ENCODE results near the gene SBDS. TPM values are rescaled to one million over a fixed set of nuclear protein-coding genes. Genes with fewer than 3 reads are reported as not detected.
"Not testable (repeated sequence)": the region's sequence is repeated elsewhere in the genome, so short reads cannot be mapped to it uniquely, and the experiment has no call there.

SBDS gene
- total RNA-seq, 1 experiment from 2014 or later = 17.5 TPM

GRCh38 chr7:66979013-66979412 lies 16.4 kb downstream of the SBDS start:
- H3K9ac ChIP-seq (ENCODE audit: low read length); H3K36me3 ChIP-seq (ENCODE audit: insufficient read depth, low read length); H3K4me1 ChIP-seq (ENCODE audit: low read length); H3K27me3 ChIP-seq (ENCODE audit: low read length); H3K9me2 ChIP-seq (replicated peaks; ENCODE audit: insufficient read depth, low read length); H3K4me3 ChIP-seq (ENCODE audit: low read length); H3K79me2 ChIP-seq (ENCODE audit: low read length); H3K27ac ChIP-seq (ENCODE audit: low read length); H2AFZ ChIP-seq (ENCODE audit: low read length); H4K20me1 ChIP-seq (ENCODE audit: insufficient read depth, low read depth, low read length); H3K4me2 ChIP-seq (ENCODE audit: low read depth, low read length, poor library complexity, severe bottlenecking); DNase-seq; H3K9me3 ChIP-seq (ENCODE audit: low read length): not testable (repeated sequence)

- H3K9ac ChIP-seq (ENCODE audit: low read length); H3K4me1 ChIP-seq (ENCODE audit: low read length); H3K27me3 ChIP-seq (ENCODE audit: low read length); H4K20me1 ChIP-seq (ENCODE audit: insufficient read depth, low read depth, low read length); DNase-seq; H3K9me2 ChIP-seq (replicated peaks; ENCODE audit: insufficient read depth, low read length); H3K4me3 ChIP-seq (ENCODE audit: low read length); H3K36me3 ChIP-seq (ENCODE audit: insufficient read depth, low read length); H3K4me2 ChIP-seq (ENCODE audit: low read depth, low read length, poor library complexity, severe bottlenecking); H3K9me3 ChIP-seq (ENCODE audit: low read length); H3K27ac ChIP-seq (ENCODE audit: low read length); H2AFZ ChIP-seq (ENCODE audit: low read length); H3K79me2 ChIP-seq (ENCODE audit: low read length): not testable (repeated sequence)
These were observed 17.1 kb downstream of the SBDS start for GRCh38 chr7:66978312-66978711.

- Histone ChIP-seq H2AFZ (ENCODE audit: low read length) (no peak overlapping the region), H3K9me3 (ENCODE audit: low read length) (peaks cover 2% of the 10 kb centered on the region), H3K79me2 (ENCODE audit: low read length) (no peaks in the 10 kb centered on the region), H3K4me1 (ENCODE audit: low read length) (no peaks in the 10 kb centered on the region), H3K4me3 (ENCODE audit: low read length) (no peak overlapping the region), H3K9me2 (replicated peaks; ENCODE audit: insufficient read depth, low read length) (no peaks in the 10 kb centered on the region), H3K4me2 (ENCODE audit: low read depth, low read length, poor library complexity, severe bottlenecking) (no peak overlapping the region), H3K36me3 (ENCODE audit: insufficient read depth, low read length) (peaks cover 3% of the 10 kb centered on the region; the same call in 1 of the 2 replicates), H3K9ac (ENCODE audit: low read length) (no peak overlapping the region), H3K27ac (ENCODE audit: low read length) (no peak overlapping the region), H4K20me1 (ENCODE audit: insufficient read depth, low read depth, low read length) (no peaks in the 10 kb centered on the region), H3K27me3 (ENCODE audit: low read length) (no peaks in the 10 kb centered on the region)
- no peak for DNase-seq
These were observed 20.3 kb downstream of the SBDS start for GRCh38 chr7:66974986-66975590.

DNA sequence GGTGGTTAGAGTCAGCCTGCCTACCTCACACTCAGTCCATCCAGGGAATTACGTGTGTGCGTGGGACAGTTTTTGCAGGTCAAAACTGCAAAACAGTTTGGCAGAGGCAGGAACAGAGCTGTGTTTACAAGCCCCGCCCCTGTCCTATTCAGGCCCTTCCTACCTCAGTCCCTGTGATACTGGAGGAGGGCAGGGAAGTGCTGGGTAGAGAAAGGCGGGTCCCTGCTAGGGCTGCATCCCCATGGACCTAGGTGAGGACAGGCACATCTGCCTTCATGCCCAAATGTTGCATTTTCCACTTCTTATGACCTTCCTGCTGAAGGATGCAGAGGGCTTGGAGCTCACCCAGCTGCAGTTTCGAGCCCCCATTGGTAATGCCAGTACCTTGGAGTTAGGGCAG lies 25.1 kb downstream of the SBDS start:
- no peak overlapping the region for H3K4me3 ChIP-seq (ENCODE audit: low read length)
- no peaks in the 10 kb centered on the region for H3K36me3 ChIP-seq (ENCODE audit: insufficient read depth, low read length)
- no peaks in the 10 kb centered on the region for H3K27me3 ChIP-seq (ENCODE audit: low read length)
- DNase-seq = no peak
- H4K20me1 ChIP-seq (ENCODE audit: insufficient read depth, low read depth, low read length) = no peaks in the 10 kb centered on the region
- no peak overlapping the region for H2AFZ ChIP-seq (ENCODE audit: low read length)
- no peak overlapping the region for H3K9ac ChIP-seq (ENCODE audit: low read length)
- no peaks in the 10 kb centered on the region for H3K9me2 ChIP-seq (replicated peaks; ENCODE audit: insufficient read depth, low read length)
- H3K4me2 ChIP-seq (ENCODE audit: low read depth, low read length, poor library complexity, severe bottlenecking) = no peak overlapping the region
- H3K4me1 ChIP-seq (ENCODE audit: low read length) = no peaks in the 10 kb centered on the region
- no peaks in the 10 kb centered on the region for H3K79me2 ChIP-seq (ENCODE audit: low read length)
- H3K9me3 ChIP-seq (ENCODE audit: low read length) = no peaks in the 10 kb centered on the region
- no peak overlapping the region for H3K27ac ChIP-seq (ENCODE audit: low read length)

DNA sequence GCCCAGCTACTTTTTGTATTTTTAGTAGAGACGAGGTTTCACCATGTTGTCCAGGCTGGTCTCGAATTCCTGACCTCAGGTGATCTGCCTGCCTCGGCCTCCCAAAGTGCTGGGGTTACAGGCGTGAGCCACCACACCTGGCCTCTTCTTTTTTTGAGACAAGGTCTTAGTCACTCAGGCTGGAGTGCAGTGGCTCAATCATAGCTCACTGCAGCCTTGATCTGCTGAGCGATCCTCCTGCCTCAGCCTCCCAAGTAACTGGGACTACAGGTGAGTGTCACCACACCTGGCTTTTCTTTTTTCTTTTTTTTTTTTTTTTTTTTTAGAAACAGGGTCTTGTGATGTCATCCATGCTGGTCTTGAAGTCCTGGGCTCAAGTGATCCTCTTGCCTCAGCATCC lies 26.4 kb downstream of the SBDS start:
- not testable (repeated sequence) for H3K4me3 ChIP-seq (ENCODE audit: low read length); H3K9me2 ChIP-seq (replicated peaks; ENCODE audit: insufficient read depth, low read length); H3K4me1 ChIP-seq (ENCODE audit: low read length); H3K27ac ChIP-seq (ENCODE audit: low read length); H3K36me3 ChIP-seq (ENCODE audit: insufficient read depth, low read length); H3K9me3 ChIP-seq (ENCODE audit: low read length); H2AFZ ChIP-seq (ENCODE audit: low read length); H3K4me2 ChIP-seq (ENCODE audit: low read depth, low read length, poor library complexity, severe bottlenecking); H4K20me1 ChIP-seq (ENCODE audit: insufficient read depth, low read depth, low read length); DNase-seq; H3K27me3 ChIP-seq (ENCODE audit: low read length); H3K9ac ChIP-seq (ENCODE audit: low read length); H3K79me2 ChIP-seq (ENCODE audit: low read length)

GRCh38 chr7:66967029-66967428 lies 28.4 kb downstream of the SBDS start:
- no peak overlapping the region for H3K27ac ChIP-seq (ENCODE audit: low read length)
- no peaks in the 10 kb centered on the region for H3K27me3 ChIP-seq (ENCODE audit: low read length)
- peaks cover 3% of the 10 kb centered on the region; the same call in 1 of the 2 replicates for H3K36me3 ChIP-seq (ENCODE audit: insufficient read depth, low read length)
- H3K4me1 ChIP-seq (ENCODE audit: low read length) = no peaks in the 10 kb centered on the region
- H3K4me3 ChIP-seq (ENCODE audit: low read length) = no peak overlapping the region
- no peaks in the 10 kb centered on the region for H3K9me3 ChIP-seq (ENCODE audit: low read length)
- no peak for DNase-seq
- no peaks in the 10 kb centered on the region for H3K9me2 ChIP-seq (replicated peaks; ENCODE audit: insufficient read depth, low read length)
- no peak overlapping the region for H3K4me2 ChIP-seq (ENCODE audit: low read depth, low read length, poor library complexity, severe bottlenecking)
- H2AFZ ChIP-seq (ENCODE audit: low read length) = no peak overlapping the region
- no peaks in the 10 kb centered on the region for H4K20me1 ChIP-seq (ENCODE audit: insufficient read depth, low read depth, low read length)
- no peak overlapping the region for H3K9ac ChIP-seq (ENCODE audit: low read length)
- H3K79me2 ChIP-seq (ENCODE audit: low read length) = no peaks in the 10 kb centered on the region

DNA sequence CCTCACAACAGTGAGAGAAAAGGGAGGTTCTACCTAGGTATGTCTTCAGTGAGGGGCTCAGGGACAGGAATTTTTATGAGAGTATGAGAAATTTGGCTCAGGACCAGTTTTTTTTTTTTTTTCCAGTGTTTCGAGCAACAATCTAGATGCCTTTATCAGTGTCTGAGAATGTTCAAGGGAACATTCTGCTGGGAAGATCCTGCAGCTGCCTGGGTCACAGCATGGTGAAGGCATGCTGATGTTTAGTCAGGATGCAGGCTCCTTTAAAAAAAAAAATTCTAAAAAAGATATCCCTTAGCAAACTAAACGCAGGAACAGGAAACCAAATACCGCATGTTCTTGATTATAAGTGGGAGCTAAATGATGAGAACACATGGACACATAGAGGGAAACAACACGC lies 31.0 kb downstream of the SBDS start:
- Histone ChIP-seq H2AFZ (ENCODE audit: low read length) (no peak overlapping the region), H3K9me3 (ENCODE audit: low read length) (no peaks in the 10 kb centered on the region), H3K9ac (ENCODE audit: low read length) (no peak overlapping the region), H3K36me3 (ENCODE audit: insufficient read depth, low read length) (peaks cover 3% of the 10 kb centered on the region; the same call in 1 of the 2 replicates), H3K4me3 (ENCODE audit: low read length) (no peak overlapping the region), H3K27me3 (ENCODE audit: low read length) (no peaks in the 10 kb centered on the region), H3K9me2 (replicated peaks; ENCODE audit: insufficient read depth, low read length) (no peaks in the 10 kb centered on the region), H3K79me2 (ENCODE audit: low read length) (no peaks in the 10 kb centered on the region), H3K4me2 (ENCODE audit: low read depth, low read length, poor library complexity, severe bottlenecking) (no peak overlapping the region), H3K4me1 (ENCODE audit: low read length) (no peaks in the 10 kb centered on the region), H3K27ac (ENCODE audit: low read length) (no peak overlapping the region), H4K20me1 (ENCODE audit: insufficient read depth, low read depth, low read length) (no peaks in the 10 kb centered on the region)
- no peak for DNase-seq

DNA sequence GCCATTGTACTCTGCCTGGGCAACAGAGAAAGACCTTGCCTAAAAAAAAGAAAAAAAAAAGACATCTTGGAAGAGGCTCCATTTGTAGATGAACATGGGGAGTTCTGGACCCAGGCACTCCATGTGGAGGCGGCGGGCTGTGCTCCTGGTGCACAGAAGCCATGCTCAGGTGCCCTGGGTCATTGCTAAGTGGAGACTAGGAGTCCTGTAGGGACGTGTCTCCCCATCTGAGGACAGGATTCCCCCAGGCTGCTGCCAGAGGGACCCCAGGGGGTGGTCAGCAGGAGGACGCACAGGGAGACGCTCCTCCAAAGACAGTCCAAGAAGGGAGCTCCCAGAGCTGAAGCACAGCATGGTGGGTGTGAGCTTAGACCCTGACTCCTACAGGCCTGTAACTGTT lies 34.3 kb downstream of the SBDS start:
- Histone ChIP-seq H3K9me2 (replicated peaks; ENCODE audit: insufficient read depth, low read length) (no peaks in the 10 kb centered on the region), H3K27me3 (ENCODE audit: low read length) (no peaks in the 10 kb centered on the region), H2AFZ (ENCODE audit: low read length) (no peak overlapping the region), H3K27ac (ENCODE audit: low read length) (no peak overlapping the region), H3K36me3 (ENCODE audit: insufficient read depth, low read length) (peaks cover 21% of the 10 kb centered on the region), H3K9me3 (ENCODE audit: low read length) (no peaks in the 10 kb centered on the region), H3K9ac (ENCODE audit: low read length) (no peak overlapping the region), H3K79me2 (ENCODE audit: low read length) (no peaks in the 10 kb centered on the region), H3K4me2 (ENCODE audit: low read depth, low read length, poor library complexity, severe bottlenecking) (no peak overlapping the region), H3K4me3 (ENCODE audit: low read length) (no peak overlapping the region), H3K4me1 (ENCODE audit: low read length) (no peaks in the 10 kb centered on the region), H4K20me1 (ENCODE audit: insufficient read depth, low read depth, low read length) (no peaks in the 10 kb centered on the region)
- DNase-seq = no peak

- no peak overlapping the region for H2AFZ ChIP-seq (ENCODE audit: low read length)
- no peaks in the 10 kb centered on the region for H3K79me2 ChIP-seq (ENCODE audit: low read length)
- H4K20me1 ChIP-seq (ENCODE audit: insufficient read depth, low read depth, low read length) = no peaks in the 10 kb centered on the region
- DNase-seq = no peak
- no peaks in the 10 kb centered on the region for H3K27me3 ChIP-seq (ENCODE audit: low read length)
- no peak overlapping the region for H3K9ac ChIP-seq (ENCODE audit: low read length)
- H3K9me2 ChIP-seq (replicated peaks; ENCODE audit: insufficient read depth, low read length) = no peaks in the 10 kb centered on the region
- no peak overlapping the region for H3K4me2 ChIP-seq (ENCODE audit: low read depth, low read length, poor library complexity, severe bottlenecking)
- no peak overlapping the region for H3K27ac ChIP-seq (ENCODE audit: low read length)
- peaks cover 26% of the 10 kb centered on the region for H3K36me3 ChIP-seq (ENCODE audit: insufficient read depth, low read length)
- H3K4me1 ChIP-seq (ENCODE audit: low read length) = no peaks in the 10 kb centered on the region
- H3K9me3 ChIP-seq (ENCODE audit: low read length) = no peaks in the 10 kb centered on the region
- H3K4me3 ChIP-seq (ENCODE audit: low read length) = no peak overlapping the region
These were observed 35.2 kb downstream of the SBDS start for GRCh38 chr7:66960192-66960591.

All from Karpas-422 (cell line).